Activated naive CD4-positive, alpha-beta T cell treated with anti-CD3 and anti-CD28 coated beads for 36 hours (primary cell): ENCODE data around the gene FDX1. TPM values are rescaled to one million over a fixed set of nuclear protein-coding genes. Genes with fewer than 3 reads are reported as not detected.

Experiments used
- CTCF ChIA-PET: fragments of 350-600 bp; sonication (Branson Sonifier 250); formaldehyde crosslinking; loops from one replicate; lab custom pipeline; 2021; ENCODE audit warnings: antibody characterized with exemption; lab: Charles Lee
- DNase-seq: peaks from one replicate; pipeline ENCODE4 v3.0.0-alpha.2; 2020
- H3K27ac Mint-ChIP-seq: one replicate; pipeline ENCODE4 v1.8.0; 2021; ENCODE audit warnings: mild to moderate bottlenecking, mixed read lengths
- H3K27me3 Mint-ChIP-seq: one replicate; pipeline ENCODE4 v1.8.0; 2021; ENCODE audit warnings: low read depth, mixed read lengths
- H3K36me3 Mint-ChIP-seq: one replicate; pipeline ENCODE4 v1.8.0; 2021; ENCODE audit warnings: low read depth, mixed read lengths
- H3K4me1 Mint-ChIP-seq: one replicate; pipeline ENCODE4 v1.8.0; 2021; ENCODE audit warnings: low read depth, mixed read lengths
- H3K4me3 Mint-ChIP-seq: one replicate; pipeline ENCODE4 v1.8.0; 2021; ENCODE audit warnings: mild to moderate bottlenecking, moderate library complexity, mixed read lengths
- H3K9me3 Mint-ChIP-seq: one replicate; pipeline ENCODE4 v1.8.0; 2021; ENCODE audit warnings: mixed read lengths
- intact Hi-C: fragments of 100-400 bp; cut with micrococcal nuclease; formaldehyde crosslinking; loops from one replicate; pipeline ENCODE4 v1.15.1; 2023
- total RNA-seq, 2 experiments: library from RNA; stranded (reverse); gene quantifications; one replicate each; pipeline ENCODE4 v1.2.3, GENCODE V29; 2021

Gene FDX1
- total RNA-seq, 2 experiments from 2014 or later, result 12.3 to 13.4 TPM

DNA sequence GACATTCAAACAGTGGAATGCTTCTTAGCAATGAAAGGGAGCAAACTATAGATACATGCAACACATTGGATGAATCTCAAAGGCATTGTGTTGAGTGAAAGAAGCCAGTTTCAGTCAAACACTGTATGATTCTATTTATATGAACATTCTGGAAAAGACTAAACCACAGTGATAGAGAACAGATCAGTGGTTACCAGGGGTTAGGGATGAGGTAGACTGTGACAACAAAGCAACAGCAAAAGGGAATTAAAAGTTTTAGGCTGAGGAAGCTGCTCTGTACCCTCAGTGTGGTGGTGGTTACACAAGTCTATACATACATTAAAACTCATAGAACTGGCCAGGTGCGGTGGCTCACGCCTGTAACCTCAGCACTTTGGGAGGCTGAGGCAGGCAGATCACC, 23.0 kb downstream of the FDX1 start:
- Mint-ChIP-seq H3K4me1 (peaks cover 31% of the 10 kb centered on the region), H3K4me3 (no peak overlapping the region), H3K27me3 (no peaks in the 10 kb centered on the region), H3K36me3 (peaks cover 4% of the 10 kb centered on the region), H3K27ac (no peak overlapping the region), H3K9me3 (no peaks in the 10 kb centered on the region)
- intact Hi-C loops, result loop anchor here (5.0 kb wide), 1 partner anchor 260 kb away; the partner anchor contains the start of gene ARHGAP20
- CTCF ChIA-PET, result interaction anchor here (0.8 to 1.2 kb wide), 2 partner anchors 10 to 11 kb away, joined by 3 read pairs; no protein-coding TSS in a partner anchor
- DNase-seq, result no peak

DNA sequence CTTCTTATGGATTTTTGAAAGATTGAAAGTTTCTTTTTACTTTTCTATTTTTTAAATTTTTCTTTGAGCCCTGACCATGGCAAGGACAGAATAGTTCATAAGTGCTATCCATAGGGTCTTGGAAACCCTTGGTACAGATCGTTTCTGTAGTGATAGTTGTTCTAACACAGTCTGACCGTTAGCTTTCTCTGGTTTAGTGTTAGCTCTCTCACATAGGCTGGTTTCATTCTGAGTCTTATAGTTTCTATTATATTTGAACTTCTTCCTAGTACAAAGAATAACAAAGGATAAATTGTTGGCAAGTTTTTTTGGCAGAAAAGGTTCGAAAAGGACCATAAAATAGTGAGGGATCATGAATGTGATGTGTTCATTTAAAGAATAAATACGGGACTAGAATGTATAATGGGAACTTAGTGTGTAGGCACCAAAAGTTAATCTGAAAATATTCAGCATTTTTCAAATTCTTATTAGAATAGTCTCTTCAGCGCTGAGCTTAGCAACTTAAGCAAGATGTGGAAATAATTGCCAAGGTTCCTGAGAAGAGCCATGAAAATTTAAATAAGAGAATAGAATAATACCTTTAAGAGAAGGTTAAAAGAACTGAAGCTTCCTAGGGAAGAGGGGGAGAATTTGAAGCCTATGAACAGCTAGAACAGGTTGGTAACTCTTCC, 24.1 kb downstream of the FDX1 start:
- intact Hi-C loops, result loop anchor here (5.0 kb wide), 1 partner anchor 258 kb away; the partner anchor contains the start of gene ARHGAP20
- H3K27ac Mint-ChIP-seq, result no peak overlapping the region
- DNase-seq, result no peak
- CTCF ChIA-PET, result interaction anchor here (1.2 to 1.7 kb wide), 2 partner anchors 8 to 12 kb away, joined by 3 to 4 read pairs; no protein-coding TSS in a partner anchor
- no peaks in the 10 kb centered on the region for H3K27me3 Mint-ChIP-seq
- H3K9me3 Mint-ChIP-seq, result no peaks in the 10 kb centered on the region
- peaks cover 10% of the 10 kb centered on the region for H3K36me3 Mint-ChIP-seq
- peaks cover 31% of the 10 kb centered on the region for H3K4me1 Mint-ChIP-seq
- no peak overlapping the region for H3K4me3 Mint-ChIP-seq

DNA sequence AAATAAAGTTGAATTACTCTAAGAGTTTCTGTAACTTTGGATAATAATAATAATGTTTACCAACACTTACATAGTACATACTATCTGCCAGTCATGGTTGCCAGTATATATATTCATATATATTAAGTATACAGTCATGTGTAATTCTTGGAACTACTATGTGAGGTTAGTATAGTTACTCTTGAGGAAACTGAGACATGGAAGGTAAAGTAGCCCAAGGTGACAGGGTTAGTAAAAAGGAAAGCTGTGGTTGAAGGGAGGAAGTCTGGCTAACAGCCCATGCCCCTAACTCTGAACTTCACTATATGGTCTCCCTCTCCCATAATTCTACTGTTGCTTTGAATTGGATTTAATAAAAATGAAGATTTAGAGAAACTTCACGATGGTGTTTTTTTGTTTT, 24.9 kb downstream of the FDX1 start:
- Mint-ChIP-seq H3K4me3 (no peak overlapping the region), H3K4me1 (peaks cover 31% of the 10 kb centered on the region), H3K36me3 (peaks cover 10% of the 10 kb centered on the region), H3K27ac (no peak overlapping the region), H3K27me3 (no peaks in the 10 kb centered on the region), H3K9me3 (no peaks in the 10 kb centered on the region)
- intact Hi-C loops, result loop anchor here (5.0 kb wide), 1 partner anchor 258 kb away; the partner anchor contains the start of gene ARHGAP20
- CTCF ChIA-PET, result interaction anchor here (0.7 to 1.7 kb wide), 2 partner anchors 8 to 24 kb away, joined by 4 read pairs; no protein-coding TSS in a partner anchor
- no peak for DNase-seq

DNA sequence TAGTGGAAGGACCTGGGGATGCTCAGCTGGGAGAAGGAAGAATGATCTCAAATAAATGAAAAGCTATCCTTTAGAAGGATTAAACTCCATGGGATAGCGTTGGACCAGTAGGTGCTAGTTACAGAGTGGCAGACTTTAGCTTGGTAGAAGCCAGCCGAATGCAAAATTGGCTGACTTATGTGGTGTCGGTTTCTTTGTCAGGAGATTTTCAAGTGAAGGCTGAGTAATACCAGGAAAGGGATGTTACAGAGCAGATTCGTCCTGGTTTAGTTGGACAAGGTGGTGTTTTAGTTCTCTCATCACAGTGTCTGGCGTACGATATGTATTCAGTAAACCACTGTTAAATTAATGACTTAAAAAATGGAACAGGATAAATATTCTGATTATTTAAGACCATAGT, 26.0 kb downstream of the FDX1 start:
- H3K36me3 Mint-ChIP-seq, result peaks cover 10% of the 10 kb centered on the region
- peaks cover 31% of the 10 kb centered on the region for H3K4me1 Mint-ChIP-seq
- CTCF ChIA-PET, result no interaction called here
- no peaks in the 10 kb centered on the region for H3K9me3 Mint-ChIP-seq
- intact Hi-C loops, result no loop called here
- no peak overlapping the region for H3K4me3 Mint-ChIP-seq
- no peak for DNase-seq
- no peaks in the 10 kb centered on the region for H3K27me3 Mint-ChIP-seq
- H3K27ac Mint-ChIP-seq, result no peak overlapping the region

DNA sequence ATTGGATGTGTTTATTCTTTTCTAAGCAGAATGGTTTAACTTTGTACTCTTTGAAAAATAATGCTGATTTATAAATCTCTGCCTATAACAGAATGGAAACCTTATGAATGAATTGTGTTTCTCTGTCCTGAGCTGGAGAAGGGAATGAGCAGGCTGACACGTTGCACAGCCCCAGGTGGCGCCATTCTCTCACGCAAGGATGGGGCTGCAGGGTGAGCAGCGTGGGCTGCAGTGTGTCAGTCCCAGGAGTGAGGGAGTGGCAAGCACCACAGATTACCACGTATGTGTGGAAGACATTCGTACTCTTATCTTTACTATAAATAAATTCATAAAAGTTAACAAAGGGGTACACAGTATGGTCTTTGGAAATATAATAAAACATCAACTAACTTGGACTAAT, 33.4 kb downstream of the FDX1 start:
- no peak overlapping the region for H3K4me3 Mint-ChIP-seq
- peaks cover 8% of the 10 kb centered on the region for H3K36me3 Mint-ChIP-seq
- intact Hi-C loops, result loop anchor here (1.0 kb wide), 1 partner anchor 767 kb away; no protein-coding TSS in a partner anchor
- CTCF ChIA-PET, result interaction anchor here (1.7 kb wide), 1 partner anchor 16 kb away, joined by 4 read pairs; no protein-coding TSS in a partner anchor
- H3K27ac Mint-ChIP-seq, result no peak overlapping the region
- no peaks in the 10 kb centered on the region for H3K9me3 Mint-ChIP-seq
- H3K27me3 Mint-ChIP-seq, result no peaks in the 10 kb centered on the region
- DNase-seq, result peak; percentile 52
- no peaks in the 10 kb centered on the region for H3K4me1 Mint-ChIP-seq

DNA sequence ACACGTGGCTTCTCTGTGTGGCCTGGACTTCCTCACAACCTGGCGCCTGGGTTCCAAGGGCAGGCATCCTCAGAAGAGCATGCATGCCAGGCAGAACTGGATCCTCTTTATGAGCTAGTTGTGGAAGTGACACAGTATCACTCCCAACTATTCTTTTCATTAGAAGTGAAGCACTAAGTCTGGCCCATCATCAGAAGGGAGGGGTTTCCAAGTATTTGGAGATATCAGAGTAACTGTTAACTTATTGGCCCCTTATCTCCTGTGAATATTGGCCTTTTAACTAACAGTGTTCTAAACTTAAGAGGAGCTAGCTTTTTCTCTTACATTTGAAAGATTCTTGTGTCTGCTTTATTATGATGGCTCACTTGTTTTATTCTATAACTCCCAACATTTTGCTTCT, 35.5 kb downstream of the FDX1 start:
- DNase-seq, result no peak
- Mint-ChIP-seq H3K4me3 (no peak overlapping the region), H3K4me1 (no peaks in the 10 kb centered on the region), H3K27ac (no peak overlapping the region), H3K36me3 (peaks cover 5% of the 10 kb centered on the region), H3K27me3 (no peaks in the 10 kb centered on the region), H3K9me3 (no peaks in the 10 kb centered on the region)
- intact Hi-C loops, result no loop called here
- CTCF ChIA-PET, result interaction anchor here (1.7 kb wide), 1 partner anchor 14 kb away, joined by 4 read pairs; no protein-coding TSS in a partner anchor

DNA sequence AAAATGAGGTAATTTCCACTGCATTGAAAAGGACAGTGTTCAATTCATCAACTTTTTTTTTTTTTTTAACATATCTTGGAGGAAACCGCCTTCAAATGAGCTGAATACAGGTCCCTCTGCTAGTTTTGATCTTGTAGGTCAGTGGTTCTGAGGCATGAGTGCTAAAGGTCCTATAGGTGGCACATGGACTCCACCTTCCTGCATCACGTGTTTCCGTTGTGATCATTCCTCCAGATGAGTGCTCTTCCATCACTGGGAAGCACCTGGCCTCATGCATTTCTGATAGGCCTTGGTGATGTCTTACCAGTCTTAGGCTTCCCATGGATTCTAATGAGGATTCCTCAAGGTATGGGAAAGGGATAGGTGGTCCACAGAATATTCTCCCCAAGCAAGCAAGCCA, 37.8 kb downstream of the FDX1 start:
- peaks cover 5% of the 10 kb centered on the region for H3K36me3 Mint-ChIP-seq
- intact Hi-C loops, result no loop called here
- no peak overlapping the region for H3K27ac Mint-ChIP-seq
- no peak overlapping the region for H3K4me3 Mint-ChIP-seq
- H3K27me3 Mint-ChIP-seq, result no peaks in the 10 kb centered on the region
- no peak for DNase-seq
- H3K9me3 Mint-ChIP-seq, result no peaks in the 10 kb centered on the region
- H3K4me1 Mint-ChIP-seq, result no peaks in the 10 kb centered on the region
- CTCF ChIA-PET, result interaction anchor here (0.7 to 1.8 kb wide), 3 partner anchors 11 to 761 kb away, joined by 3 to 6 read pairs (median 5); no protein-coding TSS in a partner anchor

DNA sequence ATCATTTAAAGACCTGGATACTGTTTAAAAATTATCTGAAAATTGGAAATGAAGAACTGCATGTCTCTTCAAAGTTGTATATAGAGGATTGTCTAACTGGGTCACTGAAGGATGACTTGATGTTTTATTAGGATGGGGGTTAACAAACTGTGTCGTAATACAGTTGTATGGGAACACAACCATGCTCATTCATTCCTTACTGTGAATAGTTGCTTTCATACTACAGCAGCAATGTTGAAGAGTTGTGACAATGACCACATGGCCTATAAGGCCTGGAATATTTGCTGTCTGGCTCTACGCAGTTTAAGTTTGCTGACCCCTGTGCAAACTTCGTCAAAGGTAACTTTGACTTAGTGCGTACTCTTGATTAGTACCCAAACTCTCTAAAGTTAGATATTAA, 38.4 kb downstream of the FDX1 start:
- no peak for DNase-seq

DNA sequence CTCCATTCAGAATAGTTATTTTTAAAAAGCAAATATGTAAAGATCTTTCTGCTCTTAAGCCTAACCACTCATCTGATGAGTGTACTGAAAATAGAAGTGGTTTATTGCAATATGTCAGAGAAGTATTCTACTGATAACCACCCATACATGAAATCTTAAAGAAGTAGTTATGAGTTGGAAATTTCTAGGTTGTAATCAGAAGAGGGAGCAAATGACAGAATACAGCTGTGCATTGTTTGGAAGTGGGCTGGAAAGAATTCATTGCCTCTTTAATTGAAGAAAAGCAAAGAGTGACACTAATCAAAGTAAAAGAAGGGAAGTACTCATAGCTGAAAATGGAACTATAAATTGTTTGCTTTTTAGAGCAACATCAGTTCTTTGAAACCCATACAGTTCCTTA, 39.4 kb downstream of the FDX1 start:
- CTCF ChIA-PET, result no interaction called here
- DNase-seq, result no peak
- Mint-ChIP-seq H3K4me3 (no peak overlapping the region), H3K36me3 (peaks cover 2% of the 10 kb centered on the region), H3K9me3 (no peaks in the 10 kb centered on the region), H3K27me3 (no peaks in the 10 kb centered on the region), H3K4me1 (no peaks in the 10 kb centered on the region), H3K27ac (no peak overlapping the region)
- intact Hi-C loops, result no loop called here

More for the DNA sequence above, 38.4 kb downstream of the FDX1 start:
- H3K27ac Mint-ChIP-seq, result no peak overlapping the region
- H3K27me3 Mint-ChIP-seq, result no peaks in the 10 kb centered on the region
- H3K9me3 Mint-ChIP-seq, result no peaks in the 10 kb centered on the region
- intact Hi-C loops, result no loop called here
- peaks cover 3% of the 10 kb centered on the region for H3K36me3 Mint-ChIP-seq
- no peaks in the 10 kb centered on the region for H3K4me1 Mint-ChIP-seq
- CTCF ChIA-PET, result interaction anchor here (1.0 kb wide), 1 partner anchor 11 kb away, joined by 3 read pairs; no protein-coding TSS in a partner anchor
- H3K4me3 Mint-ChIP-seq, result no peak overlapping the region

DNA sequence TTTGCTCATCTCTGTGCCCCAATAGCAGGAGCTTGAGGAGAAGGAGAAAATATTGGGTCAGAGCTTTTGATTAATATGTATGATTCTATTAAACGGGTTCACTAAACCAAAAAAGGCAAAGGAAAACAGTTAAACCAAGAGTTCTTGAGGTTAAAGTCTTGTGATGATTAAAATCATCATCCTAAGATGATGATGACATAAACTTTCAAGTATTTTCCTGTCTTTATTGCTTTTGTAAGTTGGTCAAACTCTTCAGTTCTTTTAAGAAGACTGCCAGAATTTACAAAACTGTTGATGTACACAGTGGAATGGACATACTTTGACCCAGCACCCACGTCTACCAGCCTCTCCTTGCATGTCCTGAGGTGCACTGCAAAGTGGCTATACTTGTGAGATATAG, 41.0 kb downstream of the FDX1 start:
- intact Hi-C loops, result no loop called here
- peaks cover 2% of the 10 kb centered on the region for H3K36me3 Mint-ChIP-seq
- H3K27me3 Mint-ChIP-seq, result no peaks in the 10 kb centered on the region
- no peaks in the 10 kb centered on the region for H3K4me1 Mint-ChIP-seq
- CTCF ChIA-PET, result interaction anchor here (0.5 to 0.7 kb wide), 2 partner anchors 323 to 347 kb away, joined by 3 to 5 read pairs; no protein-coding TSS in a partner anchor
- no peak for DNase-seq
- H3K4me3 Mint-ChIP-seq, result no peak overlapping the region
- no peak overlapping the region for H3K27ac Mint-ChIP-seq
- H3K9me3 Mint-ChIP-seq, result no peaks in the 10 kb centered on the region

DNA sequence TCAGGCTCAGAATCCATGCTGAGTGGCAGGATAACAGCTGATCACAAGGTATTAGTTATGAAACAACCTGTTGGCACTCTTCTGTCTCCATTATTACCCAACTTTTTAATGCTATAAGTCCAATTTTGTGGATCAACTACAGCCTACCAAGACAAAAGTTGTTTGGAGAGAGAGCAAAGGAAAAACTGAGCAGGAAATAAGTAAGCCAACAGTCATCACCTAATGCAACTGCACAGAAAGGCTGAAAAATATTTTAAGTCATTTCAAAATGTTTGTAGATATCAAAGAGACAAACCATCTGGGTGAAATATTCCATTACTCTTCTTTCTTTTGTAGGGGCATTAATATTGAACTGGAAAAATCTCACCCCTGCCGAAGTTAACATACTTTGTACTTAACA, 41.6 kb downstream of the FDX1 start:
- Mint-ChIP-seq H3K4me3 (no peak overlapping the region), H3K9me3 (no peaks in the 10 kb centered on the region), H3K4me1 (no peaks in the 10 kb centered on the region), H3K27ac (no peak overlapping the region), H3K27me3 (no peaks in the 10 kb centered on the region), H3K36me3 (peaks cover 2% of the 10 kb centered on the region)
- intact Hi-C loops, result no loop called here
- no peak for DNase-seq
- CTCF ChIA-PET, result no interaction called here

DNA sequence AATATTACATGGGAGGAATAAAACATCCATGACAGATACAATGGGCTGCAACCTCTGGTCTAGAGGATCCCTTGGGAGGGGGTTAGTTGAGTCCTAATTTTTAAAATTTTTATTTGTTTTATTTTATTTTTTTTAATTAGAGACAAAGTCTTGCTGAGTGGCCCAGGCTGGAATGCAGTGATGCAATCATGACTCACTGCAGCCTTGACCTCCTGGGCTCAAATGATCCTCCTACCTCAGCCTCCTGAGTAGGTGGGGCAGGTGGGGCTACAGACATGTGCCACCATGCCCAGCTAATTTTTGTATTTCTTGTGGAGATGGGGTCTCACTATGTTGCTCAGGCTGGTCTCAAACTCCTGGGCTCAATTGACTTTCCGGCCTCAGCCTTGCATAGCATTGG, 43.1 kb downstream of the FDX1 start:
- no peak overlapping the region for H3K4me3 Mint-ChIP-seq
- no peak overlapping the region for H3K27ac Mint-ChIP-seq
- H3K36me3 Mint-ChIP-seq, result no peaks in the 10 kb centered on the region
- H3K27me3 Mint-ChIP-seq, result no peaks in the 10 kb centered on the region
- DNase-seq, result no peak
- H3K4me1 Mint-ChIP-seq, result no peaks in the 10 kb centered on the region
- intact Hi-C loops, result no loop called here
- CTCF ChIA-PET, result interaction anchor here (0.6 kb wide), 1 partner anchor 748 kb away, joined by 6 read pairs; no protein-coding TSS in a partner anchor
- no peaks in the 10 kb centered on the region for H3K9me3 Mint-ChIP-seq
